ENCODE results near the gene ZCCHC4. TPM values are rescaled to one million over a fixed set of nuclear protein-coding genes. Genes with fewer than 3 reads are reported as not detected.
A peak's percentile ranks its signal among the peaks of the same experiment; 100 is the strongest.

The ZCCHC4 gene
- total RNA-seq, 4 donors from 2014 or later = 9.1 to 13.1 (median 11.1) TPM

- TF ChIP-seq, protein P1, sequence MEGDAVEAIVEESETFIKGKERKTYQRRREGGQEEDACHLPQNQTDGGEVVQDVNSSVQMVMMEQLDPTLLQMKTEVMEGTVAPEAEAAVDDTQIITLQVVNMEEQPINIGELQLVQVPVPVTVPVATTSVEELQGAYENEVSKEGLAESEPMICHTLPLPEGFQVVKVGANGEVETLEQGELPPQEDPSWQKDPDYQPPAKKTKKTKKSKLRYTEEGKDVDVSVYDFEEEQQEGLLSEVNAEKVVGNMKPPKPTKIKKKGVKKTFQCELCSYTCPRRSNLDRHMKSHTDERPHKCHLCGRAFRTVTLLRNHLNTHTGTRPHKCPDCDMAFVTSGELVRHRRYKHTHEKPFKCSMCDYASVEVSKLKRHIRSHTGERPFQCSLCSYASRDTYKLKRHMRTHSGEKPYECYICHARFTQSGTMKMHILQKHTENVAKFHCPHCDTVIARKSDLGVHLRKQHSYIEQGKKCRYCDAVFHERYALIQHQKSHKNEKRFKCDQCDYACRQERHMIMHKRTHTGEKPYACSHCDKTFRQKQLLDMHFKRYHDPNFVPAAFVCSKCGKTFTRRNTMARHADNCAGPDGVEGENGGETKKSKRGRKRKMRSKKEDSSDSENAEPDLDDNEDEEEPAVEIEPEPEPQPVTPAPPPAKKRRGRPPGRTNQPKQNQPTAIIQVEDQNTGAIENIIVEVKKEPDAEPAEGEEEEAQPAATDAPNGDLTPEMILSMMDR (IDR thresholded peaks at IDR 0.05) = no peak
- peak; percentile 99 for ATAC-seq (ENCODE audit: low FRiP score)
- DNase-seq (ENCODE audit: low spot score) = peak; percentile 90
Measured at GRCh38 chr4:25376754-25377571, 64.4 kb downstream of the ZCCHC4 start, which contains the start of gene ANAPC4. TSS of gene ANAPC4 (plus strand) at chr4:25377263. CDS start at chr4:25377428, 165 bp downstream.

DNA sequence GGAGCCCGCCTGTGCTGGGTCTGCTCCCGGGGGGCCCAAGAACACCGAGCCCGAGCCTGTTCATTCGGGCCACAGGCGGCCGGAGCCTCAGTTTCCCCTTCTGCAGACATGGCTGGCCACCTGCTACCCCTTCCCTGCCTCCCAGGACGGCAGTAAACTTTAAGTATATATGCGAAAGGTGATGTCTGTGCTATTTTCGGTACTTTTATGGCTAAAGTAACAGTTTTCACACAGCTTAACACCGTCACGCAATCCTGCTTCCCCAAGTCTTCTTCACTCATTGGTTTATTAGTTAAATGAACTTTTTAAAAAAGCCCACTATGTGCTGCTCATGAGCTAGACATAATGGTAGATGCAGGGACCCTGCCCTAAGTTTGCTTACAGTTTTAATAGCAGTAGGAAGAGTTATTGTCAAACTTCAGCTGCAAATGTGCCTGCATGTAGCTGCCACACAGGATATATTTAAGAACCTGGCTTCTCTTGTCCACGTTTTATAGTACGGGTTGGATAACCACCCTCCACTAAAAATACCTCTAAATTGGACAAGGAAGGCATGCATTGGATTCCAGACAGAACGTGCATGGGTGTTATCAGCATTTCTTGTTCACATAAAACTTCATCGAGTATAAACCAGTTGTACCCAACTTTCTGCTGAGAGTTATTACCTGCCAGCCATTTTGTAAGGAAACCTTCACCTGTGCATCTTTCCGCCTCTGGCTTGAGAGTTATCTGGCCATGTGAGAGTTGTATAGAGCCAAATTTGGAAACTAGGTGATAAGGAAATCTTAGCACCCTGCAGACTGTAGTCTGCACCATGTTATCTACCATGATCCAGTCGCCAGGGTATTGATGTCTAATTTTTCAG lies 65.2 kb downstream of the ZCCHC4 start:
- ATAC-seq (ENCODE audit: low FRiP score) (no peak), DNase-seq (ENCODE audit: low spot score) (no peak)
- TF ChIP-seq, protein P1 (IDR thresholded peaks at IDR 0.05) = no peak

- DNase-seq (ENCODE audit: low spot score) (no peak), ATAC-seq (ENCODE audit: low FRiP score) (no peak)
- TF ChIP-seq, protein P1 (IDR thresholded peaks at IDR 0.05) = no peak
Measured at GRCh38 chr4:25378437-25378743, 65.8 kb downstream of the ZCCHC4 start.

DNA sequence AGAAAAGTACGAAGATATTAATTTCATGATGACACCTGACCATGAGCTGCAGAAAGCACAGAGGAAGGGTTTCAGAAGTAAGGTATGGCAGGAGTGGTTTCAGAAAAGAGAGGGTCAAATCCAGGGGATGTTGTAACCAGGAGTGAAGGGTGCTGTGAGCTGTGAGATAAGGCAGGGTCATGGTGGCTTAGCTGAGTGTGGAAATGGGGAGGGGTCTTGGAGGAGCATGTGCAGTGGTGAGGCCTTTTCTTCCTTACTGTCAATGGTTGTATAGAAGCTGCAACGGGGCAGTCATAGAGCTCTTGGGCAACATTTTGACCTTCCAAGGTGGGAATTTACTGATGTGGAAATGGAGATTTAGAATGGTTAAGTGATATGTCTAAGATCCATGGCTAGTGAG lies 67.0 kb downstream of the ZCCHC4 start:
- DNase-seq (ENCODE audit: low spot score) (no peak), ATAC-seq (ENCODE audit: low FRiP score) (no peak)
- TF ChIP-seq, protein P1 (IDR thresholded peaks at IDR 0.05) = no peak

- TF ChIP-seq, protein P1 (IDR thresholded peaks at IDR 0.05) = no peak
- ATAC-seq (ENCODE audit: low FRiP score) (no peak), DNase-seq (ENCODE audit: low spot score) (no peak)
Measured at GRCh38 chr4:25383647-25384046, 71.1 kb downstream of the ZCCHC4 start.

DNA sequence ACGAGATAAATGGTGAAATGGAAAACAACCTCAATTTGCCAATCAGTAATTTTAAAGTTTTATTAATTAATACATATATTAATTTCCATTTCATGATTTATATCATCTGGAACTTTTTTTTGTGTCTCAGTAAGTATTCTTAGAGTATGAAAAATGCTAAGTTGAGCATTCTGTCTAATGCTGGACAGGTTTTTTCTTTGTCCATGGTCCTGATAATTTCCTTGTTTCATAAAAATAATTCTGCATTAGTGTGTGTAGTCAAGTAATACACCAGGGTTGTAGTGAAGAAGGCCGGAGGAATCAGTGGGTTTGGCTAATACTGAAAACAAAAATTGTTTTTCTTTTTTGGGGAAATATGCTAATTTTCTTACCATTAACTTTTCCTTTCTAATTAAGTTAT lies 74.4 kb downstream of the ZCCHC4 start:
- ATAC-seq (ENCODE audit: low FRiP score) = no peak
- TF ChIP-seq, protein P1 (IDR thresholded peaks at IDR 0.05) = no peak
- DNase-seq (ENCODE audit: low spot score) = no peak
